ENCODE measurements around the gene NFATC2IP. TPM values are rescaled to one million over a fixed set of nuclear protein-coding genes. Genes with fewer than 3 reads are reported as not detected.

The NFATC2IP gene
- total and polyA plus RNA-seq, 9 of the 15 experiments (the other 6 are each of a cell fraction or from before 2014, with no cell fraction given) = 15.6 to 106 (median 46.9) TPM

DNA sequence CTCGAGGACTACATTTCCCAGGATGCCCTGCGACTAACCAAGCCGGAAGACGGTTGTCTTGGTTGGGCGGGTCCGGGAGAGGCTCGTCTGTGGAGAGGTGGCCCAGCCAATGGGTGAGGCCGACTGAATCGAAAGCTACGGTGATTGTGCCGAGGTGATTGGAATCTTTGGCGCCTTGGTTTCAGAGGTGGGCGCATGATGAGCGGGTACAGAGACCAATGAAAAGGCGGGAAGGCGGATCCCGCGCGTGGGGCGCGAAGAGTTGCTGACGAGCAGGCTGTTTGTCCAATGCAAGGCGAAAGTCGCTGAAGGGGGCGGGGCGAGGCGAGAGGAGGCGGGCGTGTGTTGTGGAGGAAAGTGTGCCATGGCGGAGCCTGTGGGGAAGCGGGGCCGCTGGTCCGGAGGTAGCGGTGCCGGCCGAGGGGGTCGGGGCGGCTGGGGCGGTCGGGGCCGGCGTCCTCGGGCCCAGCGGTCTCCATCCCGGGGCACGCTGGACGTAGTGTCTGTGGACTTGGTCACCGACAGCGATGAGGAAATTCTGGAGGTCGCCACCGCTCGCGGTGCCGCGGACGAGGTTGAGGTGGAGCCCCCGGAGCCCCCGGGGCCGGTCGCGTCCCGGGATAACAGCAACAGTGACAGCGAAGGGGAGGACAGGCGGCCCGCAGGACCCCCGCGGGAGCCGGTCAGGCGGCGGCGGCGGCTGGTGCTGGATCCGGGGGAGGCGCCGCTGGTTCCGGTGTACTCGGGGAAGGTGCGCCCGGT, at the start of gene NFATC2IP (continued):
- TF ChIP-seq, protein P1, sequence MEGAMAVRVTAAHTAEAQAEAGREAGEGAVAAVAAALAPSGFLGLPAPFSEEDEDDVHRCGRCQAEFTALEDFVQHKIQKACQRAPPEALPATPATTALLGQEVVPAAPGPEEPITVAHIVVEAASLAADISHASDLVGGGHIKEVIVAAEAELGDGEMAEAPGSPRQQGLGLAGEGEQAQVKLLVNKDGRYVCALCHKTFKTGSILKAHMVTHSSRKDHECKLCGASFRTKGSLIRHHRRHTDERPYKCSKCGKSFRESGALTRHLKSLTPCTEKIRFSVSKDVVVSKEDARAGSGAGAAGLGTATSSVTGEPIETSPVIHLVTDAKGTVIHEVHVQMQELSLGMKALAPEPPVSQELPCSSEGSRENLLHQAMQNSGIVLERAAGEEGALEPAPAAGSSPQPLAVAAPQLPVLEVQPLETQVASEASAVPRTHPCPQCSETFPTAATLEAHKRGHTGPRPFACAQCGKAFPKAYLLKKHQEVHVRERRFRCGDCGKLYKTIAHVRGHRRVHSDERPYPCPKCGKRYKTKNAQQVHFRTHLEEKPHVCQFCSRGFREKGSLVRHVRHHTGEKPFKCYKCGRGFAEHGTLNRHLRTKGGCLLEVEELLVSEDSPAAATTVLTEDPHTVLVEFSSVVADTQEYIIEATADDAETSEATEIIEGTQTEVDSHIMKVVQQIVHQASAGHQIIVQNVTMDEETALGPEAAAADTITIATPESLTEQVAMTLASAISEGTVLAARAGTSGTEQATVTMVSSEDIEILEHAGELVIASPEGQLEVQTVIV (CRISPR knock-in tag; IDR thresholded peaks at IDR 0.05; ENCODE audit: borderline replicate concordance) = no peak
- no peak for TF ChIP-seq RBM14 (IDR thresholded peaks at IDR 0.05; ENCODE audit: borderline replicate concordance, insufficient read depth, low read depth, low read length)
- TF ChIP-seq SMAD3 (CRISPR knock-in tag; conservative IDR thresholded peaks at IDR 0.05) = no peak
- no peak for TF ChIP-seq HNRNPH1 (optimal IDR thresholded peaks at IDR 0.05; ENCODE audit: low read depth, low read length)
- TF ChIP-seq, protein P2, sequence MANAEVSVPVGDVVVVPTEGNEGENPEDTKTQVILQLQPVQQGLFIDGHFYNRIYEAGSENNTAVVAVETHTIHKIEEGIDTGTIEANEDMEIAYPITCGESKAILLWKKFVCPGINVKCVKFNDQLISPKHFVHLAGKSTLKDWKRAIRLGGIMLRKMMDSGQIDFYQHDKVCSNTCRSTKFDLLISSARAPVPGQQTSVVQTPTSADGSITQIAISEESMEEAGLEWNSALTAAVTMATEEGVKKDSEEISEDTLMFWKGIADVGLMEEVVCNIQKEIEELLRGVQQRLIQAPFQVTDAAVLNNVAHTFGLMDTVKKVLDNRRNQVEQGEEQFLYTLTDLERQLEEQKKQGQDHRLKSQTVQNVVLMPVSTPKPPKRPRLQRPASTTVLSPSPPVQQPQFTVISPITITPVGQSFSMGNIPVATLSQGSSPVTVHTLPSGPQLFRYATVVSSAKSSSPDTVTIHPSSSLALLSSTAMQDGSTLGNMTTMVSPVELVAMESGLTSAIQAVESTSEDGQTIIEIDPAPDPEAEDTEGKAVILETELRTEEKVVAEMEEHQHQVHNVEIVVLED (CRISPR knock-in tag; IDR thresholded peaks at IDR 0.05) = no peak; the same call in 1 of the 2 replicates
- TF ChIP-seq GATAD2B (IDR thresholded peaks at IDR 0.05; ENCODE audit: borderline replicate concordance) = no peak
- TF ChIP-seq, protein P3, sequence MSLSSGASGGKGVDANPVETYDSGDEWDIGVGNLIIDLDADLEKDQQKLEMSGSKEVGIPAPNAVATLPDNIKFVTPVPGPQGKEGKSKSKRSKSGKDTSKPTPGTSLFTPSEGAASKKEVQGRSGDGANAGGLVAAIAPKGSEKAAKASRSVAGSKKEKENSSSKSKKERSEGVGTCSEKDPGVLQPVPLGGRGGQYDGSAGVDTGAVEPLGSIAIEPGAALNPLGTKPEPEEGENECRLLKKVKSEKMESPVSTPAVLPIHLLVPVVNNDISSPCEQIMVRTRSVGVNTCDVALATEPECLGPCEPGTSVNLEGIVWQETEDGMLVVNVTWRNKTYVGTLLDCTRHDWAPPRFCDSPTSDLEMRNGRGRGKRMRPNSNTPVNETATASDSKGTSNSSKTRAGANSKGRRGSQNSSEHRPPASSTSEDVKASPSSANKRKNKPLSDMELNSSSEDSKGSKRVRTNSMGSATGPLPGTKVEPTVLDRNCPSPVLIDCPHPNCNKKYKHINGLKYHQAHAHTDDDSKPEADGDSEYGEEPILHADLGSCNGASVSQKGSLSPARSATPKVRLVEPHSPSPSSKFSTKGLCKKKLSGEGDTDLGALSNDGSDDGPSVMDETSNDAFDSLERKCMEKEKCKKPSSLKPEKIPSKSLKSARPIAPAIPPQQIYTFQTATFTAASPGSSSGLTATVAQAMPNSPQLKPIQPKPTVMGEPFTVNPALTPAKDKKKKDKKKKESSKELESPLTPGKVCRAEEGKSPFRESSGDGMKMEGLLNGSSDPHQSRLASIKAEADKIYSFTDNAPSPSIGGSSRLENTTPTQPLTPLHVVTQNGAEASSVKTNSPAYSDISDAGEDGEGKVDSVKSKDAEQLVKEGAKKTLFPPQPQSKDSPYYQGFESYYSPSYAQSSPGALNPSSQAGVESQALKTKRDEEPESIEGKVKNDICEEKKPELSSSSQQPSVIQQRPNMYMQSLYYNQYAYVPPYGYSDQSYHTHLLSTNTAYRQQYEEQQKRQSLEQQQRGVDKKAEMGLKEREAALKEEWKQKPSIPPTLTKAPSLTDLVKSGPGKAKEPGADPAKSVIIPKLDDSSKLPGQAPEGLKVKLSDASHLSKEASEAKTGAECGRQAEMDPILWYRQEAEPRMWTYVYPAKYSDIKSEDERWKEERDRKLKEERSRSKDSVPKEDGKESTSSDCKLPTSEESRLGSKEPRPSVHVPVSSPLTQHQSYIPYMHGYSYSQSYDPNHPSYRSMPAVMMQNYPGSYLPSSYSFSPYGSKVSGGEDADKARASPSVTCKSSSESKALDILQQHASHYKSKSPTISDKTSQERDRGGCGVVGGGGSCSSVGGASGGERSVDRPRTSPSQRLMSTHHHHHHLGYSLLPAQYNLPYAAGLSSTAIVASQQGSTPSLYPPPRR (CRISPR knock-in tag; IDR thresholded peaks at IDR 0.05; ENCODE audit: borderline replicate concordance) = no peak
- TF ChIP-seq RBM15 (IDR thresholded peaks at IDR 0.05; ENCODE audit: insufficient read depth, low read length) = no peak
- 0 out of 2 replicates have a peak, but pooled peaks have one; percentile 38 for TF ChIP-seq OTX1 (CRISPR knock-in tag; IDR thresholded peaks at IDR 0.05)
- TF ChIP-seq, protein P4, sequence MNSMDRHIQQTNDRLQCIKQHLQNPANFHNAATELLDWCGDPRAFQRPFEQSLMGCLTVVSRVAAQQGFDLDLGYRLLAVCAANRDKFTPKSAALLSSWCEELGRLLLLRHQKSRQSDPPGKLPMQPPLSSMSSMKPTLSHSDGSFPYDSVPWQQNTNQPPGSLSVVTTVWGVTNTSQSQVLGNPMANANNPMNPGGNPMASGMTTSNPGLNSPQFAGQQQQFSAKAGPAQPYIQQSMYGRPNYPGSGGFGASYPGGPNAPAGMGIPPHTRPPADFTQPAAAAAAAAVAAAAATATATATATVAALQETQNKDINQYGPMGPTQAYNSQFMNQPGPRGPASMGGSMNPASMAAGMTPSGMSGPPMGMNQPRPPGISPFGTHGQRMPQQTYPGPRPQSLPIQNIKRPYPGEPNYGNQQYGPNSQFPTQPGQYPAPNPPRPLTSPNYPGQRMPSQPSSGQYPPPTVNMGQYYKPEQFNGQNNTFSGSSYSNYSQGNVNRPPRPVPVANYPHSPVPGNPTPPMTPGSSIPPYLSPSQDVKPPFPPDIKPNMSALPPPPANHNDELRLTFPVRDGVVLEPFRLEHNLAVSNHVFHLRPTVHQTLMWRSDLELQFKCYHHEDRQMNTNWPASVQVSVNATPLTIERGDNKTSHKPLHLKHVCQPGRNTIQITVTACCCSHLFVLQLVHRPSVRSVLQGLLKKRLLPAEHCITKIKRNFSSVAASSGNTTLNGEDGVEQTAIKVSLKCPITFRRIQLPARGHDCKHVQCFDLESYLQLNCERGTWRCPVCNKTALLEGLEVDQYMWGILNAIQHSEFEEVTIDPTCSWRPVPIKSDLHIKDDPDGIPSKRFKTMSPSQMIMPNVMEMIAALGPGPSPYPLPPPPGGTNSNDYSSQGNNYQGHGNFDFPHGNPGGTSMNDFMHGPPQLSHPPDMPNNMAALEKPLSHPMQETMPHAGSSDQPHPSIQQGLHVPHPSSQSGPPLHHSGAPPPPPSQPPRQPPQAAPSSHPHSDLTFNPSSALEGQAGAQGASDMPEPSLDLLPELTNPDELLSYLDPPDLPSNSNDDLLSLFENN (IDR thresholded peaks at IDR 0.05; ENCODE audit: low read depth in 2 of 2, low read length in 2 of 2) = peak in 1 of 2 experiments; percentile 35; a peak in 1 of 4 replicates
- TF ChIP-seq RBM22 (IDR thresholded peaks at IDR 0.05; ENCODE audit: low read depth, low read length, poor library complexity, severe bottlenecking) = no peak
- TF ChIP-seq ZNF224 (CRISPR knock-in tag; IDR thresholded peaks at IDR 0.05) = no peak
- TF ChIP-seq SIN3B (IDR thresholded peaks at IDR 0.05; ENCODE audit: low read depth) = no peak

Measured in K562 (cell line).